HG02678 (cell line): ENCODE data around the gene ZBTB40.

ENCODE experiments used
- ATAC-seq: cut with Tn5 transposase; IDR thresholded peaks from one replicate; pipeline ENCODE4 v1.9.1; 2021; ENCODE audit warnings: mild to moderate bottlenecking, moderate library complexity; ENCODE audit not compliant: unreplicated experiment

ZBTB40 gene

DNA sequence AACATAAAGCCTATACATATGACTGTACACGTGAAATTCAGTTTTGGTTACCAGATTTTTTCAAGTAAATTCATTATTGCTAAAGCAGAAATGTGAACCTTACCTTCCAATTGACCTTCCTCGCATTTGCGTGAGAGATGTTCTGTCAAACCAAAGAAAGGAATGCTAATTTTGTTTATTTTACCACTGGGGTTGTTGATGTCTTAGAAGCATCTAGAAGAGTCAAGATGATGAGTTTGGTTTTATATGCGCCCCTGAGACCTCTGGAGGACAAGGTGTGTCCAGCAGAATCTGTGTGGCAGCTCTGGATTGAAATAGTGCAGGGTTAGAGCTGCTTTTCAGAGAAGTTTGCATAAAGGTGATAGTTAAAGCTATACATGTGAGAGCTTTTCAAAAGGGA is 48.4 kb downstream of the ZBTB40 start:
- no peak for ATAC-seq

DNA sequence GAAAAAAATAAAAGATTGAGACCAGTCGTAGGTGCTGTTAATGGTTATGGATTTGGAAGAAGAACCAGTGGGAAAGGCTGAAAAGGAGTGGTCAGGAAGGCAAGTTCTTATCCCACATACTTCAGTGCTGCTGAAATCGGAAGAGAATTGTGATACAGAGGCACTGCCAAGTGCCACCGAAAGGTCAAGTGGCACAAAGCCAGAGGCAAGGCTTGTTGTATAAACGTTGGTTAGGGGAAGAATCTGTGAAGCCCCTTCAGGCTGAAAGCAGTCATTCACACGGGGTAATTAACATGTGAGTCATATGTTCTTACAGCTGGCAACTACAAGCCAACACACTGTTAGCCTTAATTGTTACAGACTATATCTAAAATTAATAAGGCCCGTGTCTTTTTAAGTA is 48.8 kb downstream of the ZBTB40 start:
- ATAC-seq = no peak

DNA sequence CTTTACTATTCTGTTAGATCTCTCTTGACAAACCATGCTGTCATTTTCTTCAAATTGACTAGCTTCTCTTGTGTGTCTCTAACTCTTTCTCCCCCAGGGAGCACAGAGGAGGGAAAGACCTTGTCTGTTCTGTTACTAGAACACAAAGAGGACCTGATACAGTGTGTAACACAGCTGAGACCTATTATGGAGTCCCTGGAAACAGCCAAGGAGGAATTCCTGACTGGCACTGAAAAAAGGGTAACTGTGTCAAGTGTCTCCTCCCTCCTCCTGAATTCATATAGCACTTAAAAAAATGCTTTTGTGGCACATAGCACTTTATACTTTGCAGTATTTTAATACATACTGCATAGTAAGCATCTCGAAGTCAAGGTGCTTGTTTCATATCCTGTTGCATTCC is 50.6 kb downstream of the ZBTB40 start:
- no peak for ATAC-seq

DNA sequence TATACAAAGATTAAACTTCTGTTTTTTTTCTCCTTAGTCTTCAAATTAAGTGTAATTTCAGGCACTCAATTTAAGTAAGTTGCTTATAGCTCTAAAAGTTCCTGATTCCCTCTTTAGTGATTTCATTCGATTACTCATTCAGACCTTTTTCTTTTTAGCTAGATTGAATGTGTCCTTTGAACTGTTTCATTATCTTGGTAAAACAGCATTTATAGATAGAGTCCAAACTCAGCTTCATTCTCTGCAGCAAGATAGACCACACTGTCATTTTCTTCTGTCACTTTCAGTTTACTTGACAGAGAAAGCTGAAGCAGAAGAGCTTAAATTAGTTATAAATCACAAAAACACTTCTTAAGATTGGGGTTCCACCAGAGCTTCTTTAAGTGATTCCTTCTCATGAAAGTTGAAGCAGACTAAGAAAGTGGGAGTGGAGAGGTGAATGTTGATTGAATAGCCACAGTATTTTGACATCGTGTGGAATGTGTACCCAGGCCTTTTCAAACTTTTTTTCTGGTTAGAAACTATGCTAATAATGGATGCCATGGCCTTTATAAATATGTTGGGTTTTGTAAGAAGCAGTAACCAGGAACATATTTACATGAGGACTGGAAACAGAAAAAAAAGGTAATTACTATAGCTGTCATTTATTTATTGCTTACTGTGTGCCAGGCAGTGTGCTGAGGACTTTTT is 52.2 kb downstream of the ZBTB40 start:
- no peak for ATAC-seq

DNA sequence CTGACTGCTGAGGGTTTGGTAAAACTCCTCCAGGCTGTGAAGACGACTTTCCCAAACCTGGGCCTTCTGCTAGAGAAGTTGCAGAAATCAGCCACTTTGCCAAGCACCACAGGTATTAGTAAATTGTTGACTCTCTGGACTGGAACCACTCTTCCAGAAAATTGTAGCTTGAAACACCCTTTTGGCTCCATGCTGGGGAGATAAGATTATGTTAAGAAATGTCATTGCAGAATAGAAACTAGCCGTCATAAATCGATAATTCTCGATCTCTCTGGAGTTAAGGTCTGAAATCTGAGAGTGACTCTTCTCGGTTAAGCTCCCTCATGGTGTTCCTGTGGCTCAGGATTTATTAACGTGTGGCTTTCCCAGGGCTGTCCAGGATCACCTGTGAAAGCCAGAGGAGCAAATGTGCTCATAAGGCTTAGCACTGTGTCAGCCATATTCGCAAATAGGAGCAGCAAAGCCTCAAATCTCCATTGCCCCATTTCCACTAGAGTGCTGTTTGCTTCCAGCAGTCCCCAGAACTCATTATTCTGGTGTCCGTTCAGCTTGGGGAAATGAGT is 54.6 kb downstream of the ZBTB40 start:
- ATAC-seq = no peak

DNA sequence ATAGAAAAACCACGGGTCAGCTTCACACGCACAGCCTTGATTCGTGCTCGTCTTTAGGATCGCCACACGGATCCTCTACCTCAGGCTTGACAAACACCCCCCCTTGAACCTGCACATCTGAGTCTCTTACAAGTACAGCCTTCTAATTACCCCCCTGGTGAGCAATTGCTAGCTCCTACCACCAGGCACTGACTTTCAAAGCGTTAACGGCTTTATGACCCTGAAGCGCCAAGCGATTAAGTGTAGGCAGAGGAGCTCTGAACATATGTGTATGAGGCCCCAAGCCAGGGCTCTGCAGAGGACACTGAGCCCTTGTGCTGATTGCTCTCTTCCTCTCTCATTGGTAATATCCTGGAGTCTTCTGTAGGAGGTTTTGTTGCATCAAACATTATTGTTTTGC is 55.9 kb downstream of the ZBTB40 start:
- ATAC-seq = no peak

DNA sequence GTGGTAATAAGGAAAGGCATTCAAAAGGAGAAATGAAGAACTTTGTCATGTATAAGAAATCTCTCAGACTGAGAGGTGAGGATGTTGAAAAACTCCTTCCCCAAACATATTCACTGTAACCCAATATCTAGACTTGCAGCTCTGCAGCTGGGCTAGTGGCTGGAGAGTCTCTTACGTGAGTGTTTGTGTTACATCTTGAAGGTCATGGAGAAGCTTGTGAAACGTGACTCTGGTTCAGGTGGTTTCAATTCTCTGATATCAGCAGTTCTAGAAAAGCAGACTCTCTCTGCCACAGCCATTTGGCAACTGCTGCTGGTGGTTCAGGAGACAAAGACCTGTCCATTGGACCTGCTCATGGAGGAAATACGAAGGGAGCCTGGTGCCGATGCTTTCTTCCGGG is 56.7 kb downstream of the ZBTB40 start:
- ATAC-seq = no peak

DNA sequence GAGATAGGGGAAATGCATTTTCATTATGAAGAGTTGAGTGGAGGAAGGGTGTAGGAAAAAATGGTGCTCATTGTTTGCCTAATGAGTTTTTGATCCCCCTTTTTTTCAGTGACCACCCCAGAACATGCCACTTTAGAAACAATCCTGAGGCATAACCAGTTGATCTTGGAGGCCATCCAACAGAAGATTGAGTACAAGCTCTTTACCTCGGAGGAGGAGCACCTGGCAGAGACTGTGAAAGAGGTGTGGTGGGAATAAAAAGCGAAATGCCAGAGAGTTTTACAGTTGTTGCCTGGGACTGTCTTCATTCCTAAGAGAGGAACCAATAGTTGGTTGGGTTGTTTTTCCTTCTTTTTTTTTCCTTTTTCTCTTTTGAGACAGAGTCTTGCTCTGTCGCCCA is 57.3 kb downstream of the ZBTB40 start:
- no peak for ATAC-seq

DNA sequence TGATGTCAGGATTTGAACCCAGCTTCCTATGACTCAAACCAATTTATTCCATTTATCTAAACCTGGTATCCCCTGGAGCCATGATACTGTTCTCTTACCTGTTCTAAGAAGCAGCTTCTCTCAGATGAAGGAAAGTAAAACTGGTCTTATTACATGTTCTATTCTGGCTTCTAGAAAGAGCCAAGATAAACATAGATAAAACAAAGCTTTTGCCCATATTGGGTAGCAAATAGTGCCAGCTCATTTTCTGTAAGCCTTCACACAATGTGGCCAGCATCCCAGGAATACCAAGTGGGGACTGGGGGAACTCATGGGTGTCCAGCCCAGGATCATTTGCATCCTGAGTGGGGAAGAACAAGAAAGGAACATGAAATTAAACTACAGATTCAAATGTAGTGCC is 58.2 kb downstream of the ZBTB40 start:
- no peak for ATAC-seq

DNA sequence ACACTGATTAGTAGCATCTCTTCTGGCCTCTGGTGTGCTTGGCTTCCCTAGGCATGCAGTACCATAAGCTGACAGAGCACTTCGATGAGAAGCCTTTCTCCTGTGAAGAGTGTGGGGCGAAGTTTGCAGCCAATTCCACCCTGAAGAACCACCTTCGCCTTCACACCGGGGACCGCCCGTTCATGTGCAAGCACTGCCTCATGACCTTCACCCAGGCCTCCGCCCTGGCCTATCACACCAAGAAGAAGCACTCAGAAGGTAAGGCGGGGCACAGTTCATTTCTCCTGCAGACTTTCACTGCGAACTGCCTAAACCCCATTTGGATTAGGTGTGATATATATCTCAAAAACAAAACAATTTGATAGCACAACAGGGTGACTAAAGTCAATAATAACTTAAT is 61.2 kb downstream of the ZBTB40 start:
- no peak for ATAC-seq

DNA sequence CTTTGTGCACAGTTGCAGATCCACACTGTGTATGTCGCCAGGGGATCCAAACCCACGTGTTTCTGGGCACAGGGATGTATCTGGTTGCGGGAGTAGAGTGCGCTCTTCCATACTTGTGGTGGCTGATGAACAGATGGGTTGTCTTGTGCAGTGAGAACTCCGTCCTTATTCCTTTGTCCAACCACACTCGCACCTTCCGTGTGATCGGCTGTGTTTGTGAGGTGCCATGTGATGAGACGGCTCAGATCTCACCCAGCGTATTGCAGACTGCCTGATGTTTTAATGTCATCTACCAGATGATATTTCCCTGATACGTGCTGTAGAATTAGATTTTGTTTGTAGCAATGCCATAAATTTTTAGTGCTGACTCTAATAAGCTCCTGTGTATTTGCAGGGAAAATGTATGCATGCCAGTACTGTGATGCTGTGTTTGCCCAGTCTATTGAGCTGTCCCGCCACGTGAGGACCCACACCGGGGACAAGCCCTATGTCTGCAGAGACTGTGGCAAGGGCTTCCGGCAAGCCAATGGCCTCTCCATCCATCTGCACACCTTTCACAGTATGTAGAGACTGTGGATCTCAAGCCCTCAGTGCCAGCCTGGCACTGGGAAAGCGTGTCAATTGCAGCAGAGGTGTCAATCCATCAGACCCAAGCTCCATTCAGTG is 65.4 kb downstream of the ZBTB40 start:
- no peak for ATAC-seq

DNA sequence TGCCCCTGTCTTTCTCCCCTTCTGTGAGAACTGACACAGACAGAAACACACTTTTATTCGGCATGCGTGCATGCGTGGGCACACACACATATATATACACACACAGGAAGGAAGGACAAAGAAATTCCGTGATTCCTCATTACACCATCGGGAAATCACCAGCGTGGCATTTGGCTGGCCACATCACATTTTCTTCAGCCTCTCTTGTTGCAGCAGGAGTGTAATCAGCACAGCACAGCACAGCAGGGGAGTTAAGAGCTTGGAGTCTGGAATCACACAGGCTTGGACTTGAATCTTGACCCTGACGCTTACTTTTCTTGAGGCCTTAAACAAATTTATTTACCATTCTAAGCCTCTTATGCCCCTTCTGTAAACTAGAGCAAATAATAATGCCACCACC is 66.3 kb downstream of the ZBTB40 start:
- no peak for ATAC-seq

DNA sequence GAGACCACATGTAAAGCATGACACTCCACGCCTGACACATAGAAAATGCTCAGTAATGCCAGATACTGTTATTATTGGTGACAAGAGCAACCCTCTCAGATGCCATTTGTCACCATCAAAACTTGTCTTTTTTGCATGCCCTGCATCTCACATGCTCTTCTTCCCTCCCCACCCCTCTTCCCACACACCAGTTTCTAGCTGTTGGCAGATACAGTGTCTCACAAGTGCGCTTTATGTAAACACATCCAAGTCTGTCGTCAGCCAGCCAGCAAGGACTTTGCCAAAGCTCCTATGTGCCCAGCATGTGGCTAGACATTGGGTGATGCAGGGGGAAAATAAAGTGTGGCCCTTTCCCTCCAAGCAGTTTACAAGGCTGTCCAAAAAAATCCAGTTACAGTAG is 66.7 kb downstream of the ZBTB40 start:
- ATAC-seq = no peak

DNA sequence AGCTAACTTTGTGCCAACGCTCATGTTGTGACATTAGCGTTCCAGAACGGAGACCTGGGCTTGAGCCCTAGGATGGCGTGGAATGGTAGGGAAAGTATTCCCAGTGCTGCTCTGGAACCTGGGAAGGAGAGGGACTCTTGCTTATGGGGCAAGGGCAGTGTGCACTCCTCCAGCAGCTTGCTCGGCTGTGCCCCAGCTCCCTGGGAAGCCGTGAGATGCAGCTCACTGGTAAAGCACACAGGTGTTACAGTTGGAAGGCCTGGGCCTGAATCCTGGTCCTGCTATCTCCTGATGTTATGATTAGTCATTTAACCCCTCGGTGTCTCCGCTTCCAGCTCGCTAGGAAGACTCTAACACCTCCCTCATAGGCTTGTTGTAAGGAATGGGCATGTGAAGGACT is 69.2 kb downstream of the ZBTB40 start:
- ATAC-seq = no peak

DNA sequence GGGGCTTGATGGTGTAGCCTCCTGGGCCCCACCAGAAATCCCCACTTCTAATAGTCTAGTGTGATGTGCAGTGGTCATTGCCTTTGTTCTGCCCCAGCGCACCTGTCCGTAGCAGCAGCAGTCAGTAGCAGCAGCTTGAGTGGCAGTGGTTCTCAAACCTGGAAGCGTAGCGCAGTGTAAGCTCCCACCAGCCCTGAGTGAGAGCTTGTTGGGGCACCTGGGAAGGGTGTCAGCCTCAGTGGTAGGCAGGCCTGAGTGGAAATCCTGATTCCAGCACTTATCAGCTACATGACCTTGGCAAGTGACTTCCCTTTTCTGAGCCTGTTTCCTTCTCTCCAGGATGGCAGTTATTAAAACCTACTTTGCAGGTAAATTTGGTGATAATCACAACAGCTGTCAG is 70.0 kb downstream of the ZBTB40 start:
- ATAC-seq = no peak

DNA sequence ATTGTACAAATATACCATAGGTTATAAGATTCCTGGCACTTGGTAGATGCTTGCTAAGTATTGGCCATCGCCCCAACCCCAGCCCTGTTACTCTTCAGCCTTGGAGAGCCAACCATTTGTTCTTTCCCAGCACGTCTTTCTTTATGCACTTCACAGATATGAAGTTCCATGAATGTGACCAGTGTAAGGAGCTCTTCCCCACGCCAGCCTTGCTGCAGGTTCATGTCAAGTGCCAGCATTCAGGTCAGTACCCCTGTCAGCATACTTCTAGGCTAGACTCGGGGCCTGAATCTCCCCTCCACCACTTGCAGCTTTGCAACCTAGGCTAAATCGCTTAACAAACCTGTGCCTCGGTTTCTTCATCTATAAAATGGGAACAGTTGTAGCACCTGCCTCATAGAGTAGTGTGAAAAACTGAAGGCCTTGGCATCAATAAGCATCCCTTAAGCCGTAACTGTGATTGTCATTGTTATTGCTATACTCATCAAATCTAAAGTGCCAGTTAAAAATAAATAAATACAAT is 70.6 kb downstream of the ZBTB40 start:
- ATAC-seq = no peak

DNA sequence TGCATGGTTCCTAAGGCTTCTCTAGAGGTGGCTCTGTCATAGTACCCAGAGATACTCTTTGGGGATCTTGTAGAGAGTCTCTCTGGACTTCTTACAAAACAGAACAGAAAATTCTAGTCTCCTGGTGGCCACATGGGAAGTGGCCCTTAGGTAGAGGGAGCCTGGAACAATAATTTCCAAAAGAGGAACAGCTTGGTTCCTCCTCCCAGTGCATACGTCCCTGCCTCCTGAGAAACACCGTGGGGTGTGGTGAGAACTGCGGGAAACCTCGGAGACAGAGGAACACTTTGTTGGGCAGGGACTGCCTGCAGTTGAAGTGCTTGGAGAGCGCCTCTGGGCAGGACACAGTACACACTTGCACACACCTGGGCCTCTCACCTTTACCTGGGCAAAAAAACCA is 72.8 kb downstream of the ZBTB40 start:
- no peak for ATAC-seq

DNA sequence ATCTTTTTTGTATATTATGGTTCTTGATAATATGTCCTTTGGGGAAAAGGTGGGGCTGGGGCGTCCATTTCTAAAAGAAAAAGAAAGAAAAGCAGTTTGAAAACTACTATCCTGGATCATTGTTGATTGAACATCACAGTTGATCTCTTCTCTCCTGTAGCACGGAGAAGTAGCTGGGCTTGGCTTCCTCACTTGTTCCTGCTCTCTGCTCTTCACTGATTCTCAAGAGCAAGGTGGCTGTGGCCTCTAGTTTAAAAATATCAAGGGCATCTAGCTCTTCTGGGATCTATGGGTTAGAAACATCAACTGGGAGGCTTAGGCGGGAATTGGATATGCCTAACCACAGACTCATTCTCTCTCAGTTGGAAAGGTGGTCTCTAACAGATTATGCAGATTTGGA is 73.6 kb downstream of the ZBTB40 start:
- no peak for ATAC-seq

DNA sequence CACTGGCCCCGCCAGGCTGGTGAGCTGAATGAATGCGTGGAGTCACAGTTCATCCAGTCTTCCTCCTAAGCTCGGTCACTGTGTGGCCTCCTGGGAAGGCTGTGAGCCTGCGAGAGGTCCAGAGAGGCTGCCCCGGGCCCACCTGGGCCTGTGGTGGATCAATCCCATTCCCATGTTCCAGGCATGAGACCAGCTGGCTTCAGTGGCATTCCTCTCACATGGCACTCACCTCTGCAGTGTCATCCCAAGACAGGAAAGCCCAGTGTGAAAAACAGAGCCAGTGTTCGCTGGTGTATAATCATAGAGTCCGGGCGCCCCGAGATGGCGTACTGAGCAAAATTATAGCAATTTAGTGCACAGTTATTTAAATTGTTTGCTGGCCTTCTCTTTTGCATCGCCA is 74.0 kb downstream of the ZBTB40 start:
- ATAC-seq = no peak

DNA sequence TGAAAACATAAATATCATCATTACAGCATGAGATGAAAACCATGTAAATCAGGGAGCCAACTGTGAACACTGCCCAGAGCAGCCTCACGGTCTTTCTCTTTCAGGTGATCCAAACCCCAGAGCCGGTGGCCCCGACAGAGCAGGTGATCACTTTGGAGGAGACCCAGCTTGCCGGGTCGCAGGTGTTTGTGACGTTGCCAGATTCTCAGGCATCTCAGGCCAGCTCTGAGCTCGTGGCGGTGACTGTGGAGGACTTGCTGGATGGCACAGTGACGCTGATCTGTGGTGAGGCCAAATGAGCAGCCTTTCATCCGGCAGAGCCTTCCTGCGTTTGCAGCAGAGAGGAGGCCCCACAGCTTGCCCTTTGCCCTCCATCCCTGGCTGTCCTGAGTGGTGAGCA is 74.4 kb downstream of the ZBTB40 start:
- ATAC-seq = no peak

DNA sequence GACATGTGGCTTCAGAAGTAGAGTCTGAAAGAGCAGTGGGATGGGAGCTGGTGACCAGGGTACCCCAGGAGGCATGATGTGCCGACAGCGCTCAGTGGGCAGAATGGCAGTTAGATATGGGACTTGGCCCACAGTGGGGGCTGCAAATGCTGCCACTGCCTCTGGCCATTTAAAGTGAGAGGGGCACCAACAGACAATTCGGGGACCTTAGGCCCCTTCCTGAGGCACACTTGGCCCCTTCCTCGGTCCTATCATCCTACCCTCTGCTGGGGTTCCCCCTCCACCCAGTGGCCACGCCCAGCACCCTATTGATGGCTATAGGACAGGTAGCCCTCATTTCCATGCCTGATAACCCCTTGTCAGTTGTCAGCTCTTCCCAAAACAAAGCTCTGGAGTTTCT is 75.0 kb downstream of the ZBTB40 start:
- ATAC-seq = no peak

DNA sequence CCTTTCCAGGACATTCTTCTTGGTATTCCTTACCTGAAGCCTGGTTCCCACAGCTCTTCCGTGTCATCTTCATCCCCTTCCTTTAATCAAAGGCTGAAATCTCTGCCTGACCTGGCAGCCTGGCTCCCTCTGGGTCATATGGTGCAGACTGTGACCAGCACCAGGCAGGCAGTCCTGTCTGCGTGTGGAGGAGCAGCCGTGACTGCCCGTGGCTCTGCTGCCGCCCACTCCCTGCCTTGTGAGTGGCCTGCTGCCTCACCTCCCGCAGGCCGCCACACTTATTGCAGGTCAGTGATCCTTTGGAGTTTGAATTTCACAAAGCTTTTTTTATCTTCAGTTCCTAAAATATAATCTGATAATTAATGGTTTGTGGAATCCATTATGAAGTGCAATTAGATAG is 75.5 kb downstream of the ZBTB40 start:
- no peak for ATAC-seq
